Osteoblast (primary cell): ENCODE results near the gene TMEM190. TPM values are rescaled to one million over a fixed set of nuclear protein-coding genes. Genes with fewer than 3 reads are reported as not detected.
"Not testable (repeated sequence)": the region's sequence is repeated elsewhere in the genome, so short reads cannot be mapped to it uniquely, and the experiment has no call there.

ENCODE experiments used
- DNase-seq: peaks from one replicate; pipeline ENCODE4 v3.0.0; 2011; ENCODE audit warnings: low spot score, mixed read lengths; ENCODE audit not compliant: insufficient read length; ENCODE audit errors: missing footprints
- H2AFZ ChIP-seq: 2 replicates; pipeline ENCODE4 v1.6.0; 2011; ENCODE audit warnings: mild to moderate bottlenecking, low read length
- H3K27ac ChIP-seq: 2 replicates; pipeline ENCODE4 v1.5.1; 2011; ENCODE audit warnings: mild to moderate bottlenecking, low read depth, low read length, moderate library complexity
- H3K27me3 ChIP-seq: 2 replicates; pipeline ENCODE4 v1.6.0; 2012; ENCODE audit warnings: mild to moderate bottlenecking, control low read depth, inconsistent platforms, low read length, moderate library complexity; ENCODE audit not compliant: insufficient read depth
- H3K36me3 ChIP-seq: 2 replicates; pipeline ENCODE4 v1.5.1; 2011; ENCODE audit warnings: mild to moderate bottlenecking, low read length, control low read depth, moderate library complexity; ENCODE audit not compliant: insufficient read depth
- H3K4me1 ChIP-seq: 2 replicates; pipeline ENCODE4 v1.5.1; 2011; ENCODE audit warnings: mild to moderate bottlenecking, low read length, control low read depth, moderate library complexity; ENCODE audit not compliant: insufficient read depth
- H3K4me2 ChIP-seq: 2 replicates; pipeline ENCODE4 v1.6.0; 2011; ENCODE audit warnings: mild to moderate bottlenecking, low read length; ENCODE audit not compliant: insufficient read depth
- H3K4me3 ChIP-seq: fragments of 200-600 bp; sonication (generic); 3 replicates; pipeline ENCODE4 v1.5.1; 2012; ENCODE audit warnings: mild to moderate bottlenecking, low read length, inconsistent platforms; ENCODE audit not compliant: insufficient read depth
- H3K79me2 ChIP-seq: 2 replicates; pipeline ENCODE4 v1.6.0; 2012; ENCODE audit warnings: mild to moderate bottlenecking, low read length, control low read depth, inconsistent platforms; ENCODE audit not compliant: insufficient read depth
- H3K9me3 ChIP-seq: 2 replicates; pipeline ENCODE4 v1.5.1; 2011; ENCODE audit warnings: low read depth, low read length, control low read depth
- H4K20me1 ChIP-seq: 2 replicates; pipeline ENCODE4 v1.6.0; 2012; ENCODE audit warnings: mild to moderate bottlenecking, low read length, control low read depth; ENCODE audit not compliant: insufficient read depth
- CTCF ChIP-seq: IDR thresholded peaks from 2 replicates; pipeline ENCODE4 v1.5.1; 2011; ENCODE audit warnings: mild to moderate bottlenecking, low read depth, low read length, moderate library complexity; ENCODE audit errors: extremely low read depth
- total RNA-seq: library from RNA; depleted of rRNA; stranded (reverse); fragments of >200 nt; gene quantifications from 2 replicates; pipeline ENCODE4 v1.2.3, GENCODE V29; 2012

Gene TMEM190
- total RNA-seq, 1 donor: not detected

- peak overlapping the region; percentile 93 for H3K27ac ChIP-seq
- H2AFZ ChIP-seq: peak overlapping the region; percentile 91
- peaks cover 36% of the 10 kb centered on the region for H3K79me2 ChIP-seq
- peak overlapping the region; percentile 87 for H3K4me3 ChIP-seq
- no peak for TF ChIP-seq CTCF
- H3K9me3 ChIP-seq: no peaks in the 10 kb centered on the region
- peaks cover 3% of the 10 kb centered on the region for H3K27me3 ChIP-seq
- peaks cover 24% of the 10 kb centered on the region for H4K20me1 ChIP-seq
- peaks cover 27% of the 10 kb centered on the region for H3K36me3 ChIP-seq
- peaks cover 22% of the 10 kb centered on the region for H3K4me1 ChIP-seq
- H3K4me2 ChIP-seq: peak overlapping the region; percentile 81
- peak; percentile 100 for DNase-seq
Measured at GRCh38 chr19:55407800-55408532, 31.3 kb downstream of the TMEM190 start.

- peaks cover 35% of the 10 kb centered on the region for H3K79me2 ChIP-seq
- TF ChIP-seq CTCF: no peak
- H3K4me3 ChIP-seq: peak overlapping the region; percentile 87
- H3K4me1 ChIP-seq: peaks cover 22% of the 10 kb centered on the region
- H3K9me3 ChIP-seq: no peaks in the 10 kb centered on the region
- peak overlapping the region; percentile 81 for H3K4me2 ChIP-seq
- H2AFZ ChIP-seq: peak overlapping the region; percentile 91
- no peak for DNase-seq
- H3K27me3 ChIP-seq: peaks cover 3% of the 10 kb centered on the region
- peaks cover 22% of the 10 kb centered on the region for H3K36me3 ChIP-seq
- peak overlapping the region; percentile 93 for H3K27ac ChIP-seq
- H4K20me1 ChIP-seq: peaks cover 22% of the 10 kb centered on the region
Measured at GRCh38 chr19:55408533-55408872, 31.9 kb downstream of the TMEM190 start.

- Histone ChIP-seq H3K4me1 (peaks cover 22% of the 10 kb centered on the region), H3K79me2 (peaks cover 31% of the 10 kb centered on the region), H4K20me1 (peaks cover 18% of the 10 kb centered on the region), H3K36me3 (peaks cover 17% of the 10 kb centered on the region)
- not testable (repeated sequence) for H3K4me2 ChIP-seq, H3K27me3 ChIP-seq, H3K27ac ChIP-seq, H3K4me3 ChIP-seq, DNase-seq, H3K9me3 ChIP-seq, H2AFZ ChIP-seq
Measured at GRCh38 chr19:55409179-55409578, 32.6 kb downstream of the TMEM190 start.

- H3K4me3 ChIP-seq: no peak overlapping the region
- no peak overlapping the region for H2AFZ ChIP-seq
- no peak for TF ChIP-seq CTCF
- no peaks in the 10 kb centered on the region for H3K9me3 ChIP-seq
- no peak overlapping the region for H3K27ac ChIP-seq
- peaks cover 15% of the 10 kb centered on the region for H4K20me1 ChIP-seq
- peak; percentile 49 for DNase-seq
- peaks cover 23% of the 10 kb centered on the region for H3K79me2 ChIP-seq
- H3K4me1 ChIP-seq: peaks cover 22% of the 10 kb centered on the region
- H3K4me2 ChIP-seq: no peak overlapping the region
- peaks cover 13% of the 10 kb centered on the region for H3K36me3 ChIP-seq
- peaks cover 3% of the 10 kb centered on the region for H3K27me3 ChIP-seq
Measured at GRCh38 chr19:55410168-55410567, 33.5 kb downstream of the TMEM190 start.
